ENCODE results near the gene LAMB4. TPM values are rescaled to one million over a fixed set of nuclear protein-coding genes. Genes with fewer than 3 reads are reported as not detected.

LAMB4 gene
- total RNA-seq, 4 donors from 2014 or later: 2.0 to 17.3 (median 4.3) TPM; not detected in 1

DNA sequence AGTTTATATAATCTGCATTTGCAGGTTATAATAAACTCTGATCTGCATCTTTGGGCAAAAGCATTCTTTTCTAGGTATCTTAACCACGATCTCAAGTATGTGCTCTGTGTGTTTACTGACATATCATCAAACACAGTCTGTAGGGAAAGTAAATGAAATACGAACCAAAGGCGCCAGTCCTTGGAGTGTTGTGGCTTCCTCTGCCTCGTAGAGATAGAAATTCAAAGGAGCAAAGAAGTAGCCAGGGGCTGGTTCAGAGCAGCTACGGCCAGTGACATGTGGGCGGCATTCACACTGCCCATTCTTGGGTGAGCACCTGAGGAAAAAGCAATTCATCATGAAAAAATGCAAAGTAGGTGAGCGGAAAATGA, 38.7 kb downstream of the LAMB4 start:
- Histone ChIP-seq H3K4me3 (no peak overlapping the region), H3K4me1 (peaks cover 0 to 19% (median 0%) of the 10 kb centered on the region in 4 donors), H3K27ac (no peak overlapping the region), H3K27me3 (no peaks in the 10 kb centered on the region), H3K9me3 (no peaks in the 10 kb centered on the region), H3K36me3 (no peaks in the 10 kb centered on the region)
- TF ChIP-seq, protein P1, sequence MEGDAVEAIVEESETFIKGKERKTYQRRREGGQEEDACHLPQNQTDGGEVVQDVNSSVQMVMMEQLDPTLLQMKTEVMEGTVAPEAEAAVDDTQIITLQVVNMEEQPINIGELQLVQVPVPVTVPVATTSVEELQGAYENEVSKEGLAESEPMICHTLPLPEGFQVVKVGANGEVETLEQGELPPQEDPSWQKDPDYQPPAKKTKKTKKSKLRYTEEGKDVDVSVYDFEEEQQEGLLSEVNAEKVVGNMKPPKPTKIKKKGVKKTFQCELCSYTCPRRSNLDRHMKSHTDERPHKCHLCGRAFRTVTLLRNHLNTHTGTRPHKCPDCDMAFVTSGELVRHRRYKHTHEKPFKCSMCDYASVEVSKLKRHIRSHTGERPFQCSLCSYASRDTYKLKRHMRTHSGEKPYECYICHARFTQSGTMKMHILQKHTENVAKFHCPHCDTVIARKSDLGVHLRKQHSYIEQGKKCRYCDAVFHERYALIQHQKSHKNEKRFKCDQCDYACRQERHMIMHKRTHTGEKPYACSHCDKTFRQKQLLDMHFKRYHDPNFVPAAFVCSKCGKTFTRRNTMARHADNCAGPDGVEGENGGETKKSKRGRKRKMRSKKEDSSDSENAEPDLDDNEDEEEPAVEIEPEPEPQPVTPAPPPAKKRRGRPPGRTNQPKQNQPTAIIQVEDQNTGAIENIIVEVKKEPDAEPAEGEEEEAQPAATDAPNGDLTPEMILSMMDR (IDR thresholded peaks at IDR 0.05): no peak
- TF ChIP-seq POLR2A (IDR thresholded peaks at IDR 0.05): no peak
- no peak for DNase-seq

DNA sequence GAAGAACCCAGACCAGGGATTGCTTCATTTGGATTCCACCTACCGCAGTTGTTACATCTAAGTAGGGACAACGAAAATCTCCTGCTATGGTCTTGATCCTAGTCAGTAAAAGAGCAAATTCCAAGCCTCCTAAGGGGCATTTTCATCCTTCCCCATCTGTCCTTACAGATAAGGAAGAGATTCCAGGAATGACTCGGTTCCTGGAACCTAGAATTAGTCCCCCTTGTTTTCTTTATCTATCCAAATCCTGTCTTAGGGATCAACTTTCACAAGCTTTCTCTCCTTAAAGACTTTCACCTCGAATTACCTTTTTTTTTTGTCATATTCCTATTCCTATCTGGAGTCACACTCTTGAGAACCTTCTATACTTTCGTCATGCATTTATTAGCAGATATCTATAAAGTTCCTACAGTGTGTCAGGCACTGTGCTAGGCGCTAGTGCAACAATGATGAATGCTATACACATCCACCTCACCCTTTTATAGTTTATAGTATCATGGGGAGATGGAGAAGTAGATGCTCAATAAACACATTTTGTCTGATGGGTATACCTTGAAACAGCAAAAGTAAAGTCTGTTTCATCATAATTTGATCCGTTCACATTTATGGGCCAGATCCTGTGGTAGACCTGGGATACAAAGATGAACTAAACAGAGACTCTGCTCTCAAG, 39.2 kb downstream of the LAMB4 start:
- Histone ChIP-seq H3K27ac (no peak overlapping the region), H3K36me3 (no peaks in the 10 kb centered on the region), H3K4me3 (no peak overlapping the region), H3K27me3 (no peaks in the 10 kb centered on the region), H3K9me3 (no peaks in the 10 kb centered on the region), H3K4me1 (peaks cover 0 to 15% (median 0%) of the 10 kb centered on the region in 4 donors)
- no peak for DNase-seq
- no peak for TF ChIP-seq POLR2A (IDR thresholded peaks at IDR 0.05)
- TF ChIP-seq, protein P1 (IDR thresholded peaks at IDR 0.05): no peak

DNA sequence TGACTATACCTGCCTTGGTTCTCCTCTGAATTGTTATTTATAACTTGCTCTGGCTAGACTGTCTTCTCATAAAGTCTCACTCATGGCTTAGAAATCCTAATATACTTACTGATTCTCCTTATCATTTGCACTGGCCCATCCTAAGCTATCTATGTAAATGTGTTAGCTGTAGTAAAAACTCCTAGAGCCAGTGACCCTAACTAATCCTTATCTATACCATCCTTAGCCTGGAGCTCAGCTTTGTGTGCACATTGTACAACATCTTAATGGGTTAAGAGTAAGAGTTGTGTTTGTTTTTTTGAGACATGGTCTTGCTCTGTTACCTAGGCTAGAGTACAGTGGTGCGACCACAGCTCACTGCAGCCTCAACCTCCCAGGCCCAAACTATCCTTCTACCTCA, 40.8 kb downstream of the LAMB4 start:
- H3K4me1 ChIP-seq: no peaks in the 10 kb centered on the region
- H3K9me3 ChIP-seq: no peaks in the 10 kb centered on the region
- no peak for DNase-seq
- no peak for TF ChIP-seq POLR2A (IDR thresholded peaks at IDR 0.05)
- TF ChIP-seq, protein P1 (IDR thresholded peaks at IDR 0.05): no peak
- no peak overlapping the region for H3K27ac ChIP-seq
- no peak overlapping the region for H3K4me3 ChIP-seq
- no peaks in the 10 kb centered on the region for H3K27me3 ChIP-seq
- no peaks in the 10 kb centered on the region for H3K36me3 ChIP-seq

DNA sequence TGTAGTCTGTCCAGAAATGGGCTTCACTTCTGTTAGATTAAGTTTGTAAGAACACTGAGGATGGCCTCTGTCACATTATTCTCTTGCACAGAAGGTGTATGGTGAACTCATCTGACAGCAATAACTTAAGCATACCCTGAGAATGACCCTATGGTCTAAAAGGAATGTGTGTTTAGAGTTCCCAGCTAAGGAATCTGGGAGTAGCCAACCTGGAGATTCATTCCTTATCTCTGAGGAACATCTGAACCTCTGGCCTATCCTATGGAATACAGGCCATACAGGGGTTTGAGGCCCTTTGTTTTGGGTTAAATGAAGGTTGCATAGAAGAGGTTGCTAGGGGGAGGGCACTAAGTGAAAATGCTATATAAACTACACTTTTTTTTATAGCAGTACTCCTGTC, 41.4 kb downstream of the LAMB4 start:
- no peak for DNase-seq
- H3K4me3 ChIP-seq: no peak overlapping the region
- no peaks in the 10 kb centered on the region for H3K9me3 ChIP-seq
- TF ChIP-seq, protein P1 (IDR thresholded peaks at IDR 0.05): no peak
- no peak for TF ChIP-seq POLR2A (IDR thresholded peaks at IDR 0.05)
- H3K36me3 ChIP-seq: no peaks in the 10 kb centered on the region
- no peak overlapping the region for H3K27ac ChIP-seq
- no peaks in the 10 kb centered on the region for H3K4me1 ChIP-seq
- no peaks in the 10 kb centered on the region for H3K27me3 ChIP-seq

DNA sequence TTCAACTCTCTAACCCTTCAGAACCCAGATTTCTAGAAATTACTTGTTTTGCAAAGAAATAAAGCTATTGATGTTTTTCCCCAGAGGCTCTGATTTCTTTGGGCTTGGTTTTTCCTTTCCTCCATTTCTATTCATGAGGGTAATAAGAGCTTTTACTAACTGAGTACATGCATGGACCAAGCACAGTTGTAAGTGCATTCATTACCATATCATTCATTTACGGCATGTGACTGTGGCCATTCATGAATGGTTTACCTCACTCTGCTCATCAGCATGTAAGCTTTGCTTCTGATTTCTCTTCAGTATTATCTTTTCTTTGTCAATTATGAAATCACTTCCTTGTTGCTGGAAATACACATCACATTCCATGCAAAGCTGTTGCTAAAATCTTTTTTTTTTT, 42.4 kb downstream of the LAMB4 start:
- no peak overlapping the region for H3K27ac ChIP-seq
- no peaks in the 10 kb centered on the region for H3K36me3 ChIP-seq
- H3K9me3 ChIP-seq: no peaks in the 10 kb centered on the region
- DNase-seq: no peak
- H3K27me3 ChIP-seq: no peaks in the 10 kb centered on the region
- no peaks in the 10 kb centered on the region for H3K4me1 ChIP-seq
- no peak for TF ChIP-seq POLR2A (IDR thresholded peaks at IDR 0.05)
- TF ChIP-seq, protein P1 (IDR thresholded peaks at IDR 0.05): no peak
- no peak overlapping the region for H3K4me3 ChIP-seq

DNA sequence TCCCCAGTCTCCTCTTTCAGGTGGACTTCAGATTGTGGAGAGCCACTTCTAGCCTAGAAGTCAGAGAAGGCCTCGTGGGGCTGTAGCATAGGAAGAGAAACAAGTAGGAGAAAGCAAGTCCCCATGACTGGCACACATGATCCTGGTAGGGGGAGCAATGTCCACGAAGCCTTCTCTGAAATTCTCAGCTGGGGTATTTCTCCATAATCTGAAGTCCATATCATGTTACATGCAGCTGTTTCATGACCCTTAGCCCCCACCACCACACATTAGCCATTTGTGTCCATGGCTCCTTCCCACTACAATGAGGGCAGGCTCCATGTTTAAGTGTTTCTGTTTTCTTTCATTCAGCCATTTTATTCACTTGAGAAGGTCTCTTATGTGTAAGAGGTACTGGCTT, 43.2 kb downstream of the LAMB4 start:
- Histone ChIP-seq H3K36me3 (no peaks in the 10 kb centered on the region), H3K9me3 (no peaks in the 10 kb centered on the region), H3K4me3 (no peak overlapping the region), H3K27ac (no peak overlapping the region), H3K4me1 (no peaks in the 10 kb centered on the region), H3K27me3 (no peaks in the 10 kb centered on the region)
- DNase-seq: no peak
- TF ChIP-seq, protein P1 (IDR thresholded peaks at IDR 0.05): no peak
- no peak for TF ChIP-seq POLR2A (IDR thresholded peaks at IDR 0.05)

Data from Peyer's patch (tissue), 4 donors.